ENCODE data around the gene PDLIM1.
"Not testable (repeated sequence)": the region's sequence is repeated elsewhere in the genome, so short reads cannot be mapped to it uniquely, and the experiment has no call there.

The PDLIM1 gene

DNA sequence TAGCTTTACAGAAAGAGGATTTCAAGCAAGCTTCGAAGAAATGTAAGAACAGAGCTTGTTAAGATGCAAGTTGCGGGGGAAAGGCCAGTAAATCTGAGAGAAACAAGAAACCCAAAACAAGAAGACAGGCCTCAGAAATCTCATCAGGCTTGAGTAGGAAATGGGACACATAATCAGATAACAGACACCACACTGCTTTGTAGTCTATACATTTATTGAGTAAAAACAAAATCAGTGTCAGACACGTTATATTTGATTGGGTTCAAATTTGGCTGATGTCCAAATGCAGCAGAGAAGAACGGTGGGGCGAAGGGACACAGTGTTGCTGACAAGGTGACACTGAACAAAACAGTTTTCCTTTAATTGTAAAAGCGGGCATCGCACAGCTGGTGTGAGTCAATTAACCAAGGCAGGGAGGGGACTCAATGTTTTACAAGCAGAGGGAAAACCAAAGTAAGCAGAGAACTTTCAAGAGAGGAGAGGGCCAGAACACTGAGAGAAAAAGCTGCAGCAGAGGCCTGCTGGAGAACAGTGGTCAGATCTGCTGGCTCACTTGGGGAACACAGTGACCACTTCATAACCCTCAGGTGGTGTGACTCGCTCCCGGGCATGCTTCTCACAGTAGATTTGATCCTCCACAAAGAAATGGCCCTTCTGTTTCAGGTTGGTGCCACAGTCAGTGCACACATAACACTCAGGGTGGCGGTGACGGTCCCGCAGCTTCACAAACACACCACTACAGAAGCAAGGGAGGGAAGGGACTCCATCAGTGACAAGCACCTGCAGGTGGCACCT, 53.2 kb downstream of the PDLIM1 start:
- no peak for DNase-seq

DNA sequence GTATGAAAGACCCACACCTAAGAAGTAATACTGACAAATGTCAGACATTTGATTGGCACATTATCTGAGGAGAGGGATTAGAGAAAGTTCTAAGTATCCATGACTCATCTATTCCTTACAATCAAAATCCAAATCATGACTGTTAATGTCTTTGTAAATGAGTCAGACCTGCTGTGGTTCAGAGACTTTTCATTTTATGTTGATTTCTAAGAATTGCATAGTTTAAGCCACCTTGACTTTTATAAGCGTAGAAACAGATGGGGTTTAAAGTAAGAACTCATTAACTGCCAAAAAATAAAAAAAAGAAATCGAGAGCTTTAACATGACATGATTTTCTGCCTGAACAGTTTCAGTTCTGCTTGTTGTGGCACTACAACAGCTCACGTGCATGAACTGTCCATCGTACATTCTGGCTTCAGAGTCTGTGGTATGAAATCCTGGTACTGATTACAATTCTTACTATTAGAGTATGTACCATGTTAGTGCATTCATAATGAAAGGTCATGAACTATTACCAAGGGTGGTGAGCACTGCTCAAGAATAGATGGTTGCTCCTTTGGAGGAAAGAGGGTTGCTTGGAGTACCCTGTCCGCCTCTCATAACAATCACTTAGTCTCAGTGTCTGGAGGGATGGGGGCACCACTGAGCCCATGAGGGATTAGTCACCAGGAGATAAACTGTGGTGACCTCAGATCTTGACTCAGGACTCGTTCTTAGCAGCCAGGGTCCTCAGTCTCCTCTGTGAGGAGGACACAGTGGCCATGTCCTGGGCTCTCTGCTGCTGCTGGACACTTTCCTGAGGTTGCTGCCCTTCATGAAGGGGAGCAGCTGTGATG, 54.5 kb downstream of the PDLIM1 start:
- no peak for DNase-seq

DNA sequence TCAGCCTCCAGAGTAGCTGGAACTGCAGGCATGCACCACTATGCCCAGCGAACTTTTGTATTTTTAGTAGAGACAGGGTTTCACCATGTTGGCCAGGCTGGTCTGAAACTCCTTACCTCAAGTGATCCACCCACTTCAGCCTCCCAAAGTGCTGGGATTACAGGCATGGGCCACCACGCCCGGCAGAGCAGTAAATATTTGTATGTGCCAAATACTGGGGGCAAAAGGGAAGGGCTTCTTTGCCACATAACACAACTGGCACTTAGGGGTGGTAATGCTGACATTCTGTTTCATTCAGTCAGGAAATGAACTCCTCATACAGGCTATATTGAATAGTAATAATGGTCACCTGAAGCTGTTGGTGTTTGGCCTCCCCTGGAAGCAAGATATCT, 55.1 kb downstream of the PDLIM1 start:
- no peak for DNase-seq

DNA sequence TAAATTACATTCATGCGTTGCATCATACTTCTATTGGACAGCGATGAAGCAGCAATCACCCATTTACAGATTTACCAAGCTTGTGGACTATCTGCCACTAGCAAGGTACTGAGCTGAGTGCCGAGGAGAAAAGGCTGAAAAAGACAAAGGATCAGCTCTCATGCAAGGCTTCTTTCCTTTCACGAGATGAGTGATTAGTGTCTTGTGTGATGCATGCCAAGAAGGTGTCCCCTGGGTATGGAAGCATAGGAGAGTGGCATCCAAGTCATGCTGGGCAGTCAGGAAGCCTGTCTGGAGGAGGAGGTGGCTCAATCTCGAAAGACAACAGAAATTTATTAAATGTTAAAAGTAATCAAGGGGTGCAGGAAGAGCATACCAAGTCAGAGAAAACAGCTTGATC, 55.9 kb downstream of the PDLIM1 start:
- no peak for DNase-seq

DNA sequence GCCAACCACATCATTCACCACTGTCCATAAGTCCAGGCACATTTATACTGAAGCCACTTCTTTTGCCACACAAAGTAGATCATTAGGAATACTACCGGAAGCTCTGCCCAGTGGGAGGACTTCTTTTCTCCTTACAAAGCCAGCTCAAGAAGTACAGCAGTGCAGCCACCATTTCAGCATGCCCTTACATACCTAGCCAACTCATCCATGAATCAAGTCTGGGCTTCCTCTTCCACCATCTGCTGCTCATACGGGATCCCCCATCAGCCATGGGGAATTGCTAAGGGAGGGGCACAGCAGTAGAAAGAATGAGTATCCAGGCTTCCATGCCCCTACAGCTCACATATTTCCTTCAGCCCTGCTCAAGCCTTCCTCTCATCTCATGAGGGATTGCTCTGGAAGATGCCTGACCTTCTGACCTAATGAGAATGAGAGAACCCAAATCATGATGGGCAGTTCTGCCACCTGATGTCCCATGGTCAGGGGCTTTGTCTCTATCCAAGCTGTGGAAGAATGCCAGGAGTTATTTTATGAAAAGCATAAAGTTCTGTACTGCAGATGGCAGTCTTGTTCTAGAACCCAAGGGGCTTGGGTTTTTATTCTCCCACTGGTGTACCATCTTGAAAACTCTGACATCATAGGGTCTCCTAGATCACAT, 57.3 kb downstream of the PDLIM1 start:
- no peak for DNase-seq

DNA sequence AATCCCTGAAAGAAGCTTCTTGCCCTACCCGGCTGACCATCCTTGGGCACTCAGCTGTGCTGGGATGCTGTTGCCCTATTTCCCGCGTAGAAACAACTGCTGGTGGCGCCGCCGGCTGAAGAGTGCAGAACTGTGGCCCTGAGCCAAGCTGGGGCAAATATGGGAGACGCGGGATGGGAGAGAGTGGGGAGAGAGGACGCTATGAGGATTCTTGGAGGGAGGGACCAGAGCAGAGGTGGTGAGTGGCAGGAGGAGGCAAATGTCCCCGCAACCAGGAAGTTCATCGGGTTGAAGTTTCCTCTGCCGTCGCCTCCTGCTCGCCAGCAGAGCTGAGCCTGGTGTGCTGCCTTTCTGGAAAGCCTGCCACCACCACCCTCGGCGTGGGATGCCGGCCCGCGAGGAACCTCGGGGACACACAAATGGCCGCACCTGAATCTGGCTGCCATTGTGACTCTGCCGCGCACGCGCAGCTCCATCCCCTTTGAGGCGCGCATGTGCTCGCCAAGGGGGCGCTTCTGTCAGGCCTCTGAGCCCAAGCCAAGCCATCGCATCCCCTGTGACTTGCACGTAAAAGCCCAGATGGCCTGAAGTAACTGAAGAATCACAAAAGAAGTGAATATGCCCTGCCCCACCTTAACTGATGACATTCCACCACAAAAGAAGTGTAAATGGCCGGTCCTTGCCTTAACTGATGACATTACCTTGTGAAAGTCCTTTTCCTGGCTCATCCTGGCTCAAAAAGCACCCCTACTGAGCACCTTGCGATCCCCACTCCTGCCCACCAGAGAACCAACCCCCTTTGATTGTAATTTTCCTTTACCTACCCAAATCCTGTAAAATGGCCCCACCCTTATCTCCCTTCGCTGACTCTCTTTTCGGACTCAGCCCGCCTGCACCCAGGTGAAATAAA, 59.9 kb downstream of the PDLIM1 start:
- DNase-seq = not testable (repeated sequence)

DNA sequence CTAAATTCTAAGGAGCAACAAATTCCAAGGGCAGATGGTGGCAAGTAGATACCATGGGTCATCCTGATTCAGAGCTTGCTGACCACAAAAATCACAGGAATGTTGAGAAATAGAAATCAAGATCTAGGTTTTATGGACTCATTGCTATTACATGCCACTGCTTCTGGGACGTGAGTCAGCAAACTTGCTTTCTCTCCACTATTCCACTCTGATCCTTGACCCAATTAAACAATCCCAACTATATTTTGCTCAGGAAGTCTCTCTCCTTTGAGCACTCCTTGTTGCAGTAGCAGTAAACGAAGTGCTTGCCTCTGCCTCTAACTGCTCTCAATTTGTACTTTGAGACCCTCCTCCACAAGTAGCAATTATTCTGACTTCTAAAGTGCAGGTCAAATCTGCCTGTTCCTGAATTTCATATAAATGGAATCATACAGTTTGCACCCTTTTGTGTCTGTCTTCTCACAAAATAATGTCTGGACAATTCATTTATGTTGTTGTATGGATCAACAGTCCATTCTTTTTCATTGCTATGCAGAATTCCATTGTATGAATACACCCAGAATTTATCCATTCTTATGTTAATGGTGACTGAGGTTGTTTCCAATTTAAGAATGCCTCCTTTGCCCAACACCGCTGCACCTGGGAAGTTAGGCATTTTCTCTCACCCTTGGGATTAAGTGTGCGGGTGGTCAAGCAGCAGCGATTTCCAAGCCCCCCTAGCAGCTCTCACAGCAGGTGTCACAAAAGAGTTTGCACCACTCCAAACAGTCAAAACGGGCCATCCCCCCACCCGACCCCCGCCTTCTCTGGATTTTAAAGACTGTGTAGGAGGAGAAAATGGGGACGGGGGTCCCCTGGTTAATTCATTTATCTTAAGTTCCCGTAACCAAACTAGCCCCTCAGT, 60.8 kb downstream of the PDLIM1 start:
- no peak for DNase-seq

DNA sequence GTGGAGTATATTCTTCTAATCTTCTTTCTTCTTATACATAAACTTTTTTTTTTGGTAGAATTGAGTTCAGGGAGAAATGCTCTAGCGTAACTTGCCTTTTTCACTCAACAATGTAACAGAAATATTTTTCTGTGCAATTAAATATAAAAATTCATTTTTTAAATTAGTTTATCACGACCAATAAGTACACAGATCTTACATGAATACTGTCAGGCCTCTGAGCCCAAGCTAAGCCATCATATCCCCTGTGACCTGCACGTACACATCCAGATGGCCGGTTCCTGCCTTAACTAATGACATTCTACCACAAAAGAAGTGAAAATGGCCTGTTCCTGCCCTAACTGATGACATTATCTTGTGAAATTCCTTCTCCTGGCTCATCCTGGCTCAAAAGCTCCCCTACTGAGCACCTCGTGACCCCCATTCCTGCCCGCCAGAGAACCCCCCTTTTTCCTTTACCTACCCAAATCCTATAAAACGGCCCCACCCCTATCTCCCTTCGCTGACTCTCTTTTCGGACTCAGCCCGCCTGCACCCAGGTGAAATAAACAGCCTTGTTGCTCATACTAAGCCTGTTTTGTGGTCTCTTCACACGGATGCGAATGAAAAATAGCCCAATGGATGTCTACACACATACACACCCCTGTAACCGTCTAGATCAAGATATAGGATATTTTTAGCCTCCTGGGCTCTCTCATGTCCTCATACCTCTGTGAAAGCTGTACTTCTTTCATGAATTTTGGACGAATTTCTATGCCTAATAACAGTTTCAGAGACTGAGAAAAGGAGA, 61.7 kb downstream of the PDLIM1 start:
- not testable (repeated sequence) for DNase-seq

DNA sequence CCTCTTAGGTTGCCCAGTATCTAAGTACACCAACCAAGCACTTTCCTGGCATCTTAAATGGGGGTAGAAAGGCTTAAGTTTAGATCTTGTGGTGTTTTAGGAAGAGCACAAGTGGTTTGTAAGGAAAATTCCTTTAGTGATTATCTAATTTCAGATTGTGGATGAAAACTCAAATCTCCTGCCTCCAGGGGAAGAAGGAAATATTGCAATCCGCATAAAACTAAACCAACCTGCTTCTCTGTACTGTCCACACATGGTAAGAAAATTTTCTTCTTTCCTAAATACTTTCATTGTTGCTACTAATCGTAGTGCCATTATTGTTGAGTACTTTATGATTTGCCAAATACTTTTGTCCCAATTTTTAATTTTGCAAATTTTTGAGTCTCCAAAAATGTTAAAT, 65.7 kb downstream of the PDLIM1 start:
- no peak for DNase-seq

DNA sequence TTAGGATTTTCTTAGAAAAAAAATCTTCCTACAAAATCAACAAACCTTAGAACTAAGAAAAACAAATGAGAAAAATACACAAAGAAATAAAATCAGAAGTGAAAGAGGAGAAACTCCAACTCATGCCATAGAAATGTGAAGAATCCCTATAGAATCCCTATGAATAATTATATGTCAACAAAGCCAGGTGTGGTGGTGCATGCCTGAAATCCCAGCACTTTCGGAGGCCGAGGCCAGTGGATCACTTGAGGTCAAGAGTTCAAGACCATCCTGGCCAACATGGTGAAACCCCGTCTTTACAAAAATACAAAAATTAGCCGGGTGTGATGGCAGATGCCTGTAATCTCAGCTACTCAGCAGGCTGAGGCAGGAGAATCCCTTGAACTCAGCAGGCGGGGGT, 69.7 kb downstream of the PDLIM1 start:
- DNase-seq = no peak

DNA sequence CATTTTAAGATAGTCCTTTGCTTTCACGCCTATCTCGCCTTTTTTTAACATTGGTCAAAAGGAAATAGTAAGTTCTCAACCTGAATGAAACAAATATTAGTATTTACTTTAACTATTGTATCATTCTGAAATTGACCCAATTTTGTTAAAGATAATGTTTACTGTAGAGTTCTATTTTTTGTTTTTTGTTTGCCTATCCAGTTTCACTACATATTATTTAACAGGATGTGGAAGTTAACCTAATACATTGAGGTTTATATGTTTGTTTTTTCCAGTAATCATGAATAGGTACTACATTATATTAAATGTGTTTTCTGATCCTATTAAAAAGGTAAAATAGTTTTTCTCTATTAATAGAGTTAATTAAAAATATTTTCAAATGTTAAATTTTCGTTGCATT, 70.3 kb downstream of the PDLIM1 start:
- DNase-seq = no peak

DNA sequence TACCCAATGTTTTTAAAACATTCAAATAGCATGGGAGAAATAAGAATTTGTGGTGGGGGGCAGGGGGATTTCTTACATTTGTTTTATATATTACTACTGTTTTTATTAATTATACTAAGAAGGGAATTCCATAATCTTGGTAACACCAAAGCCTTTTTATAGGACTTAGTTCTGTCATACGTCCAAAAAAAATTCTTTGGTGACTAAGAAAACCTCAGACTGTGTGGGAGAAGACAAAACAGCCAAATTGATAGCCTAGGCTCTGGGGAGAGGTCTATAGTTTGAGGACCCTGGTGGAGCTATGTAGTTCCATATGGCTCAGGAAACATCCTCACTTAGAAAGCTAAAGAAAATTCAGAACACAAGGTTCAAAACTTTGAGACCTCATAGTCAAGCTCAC, 73.3 kb downstream of the PDLIM1 start:
- no peak for DNase-seq

DNA sequence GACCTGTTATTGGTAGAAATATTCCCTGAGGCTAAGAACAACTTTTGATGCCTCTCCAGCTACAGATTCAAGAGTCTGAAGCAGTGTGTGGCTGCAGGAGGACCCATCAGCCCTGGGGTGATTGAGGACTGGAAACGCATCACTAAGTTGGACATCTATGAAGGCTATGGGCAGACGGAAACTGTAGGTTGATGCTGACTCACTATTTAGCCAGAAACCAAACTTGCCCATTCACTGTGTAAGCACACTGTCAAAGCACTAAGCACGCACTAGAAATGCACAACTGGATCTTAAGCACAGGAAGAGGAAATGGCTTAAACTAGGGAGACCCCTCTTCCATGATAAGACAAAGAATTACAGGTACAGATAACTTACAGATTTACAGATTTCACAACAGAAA, 76.0 kb downstream of the PDLIM1 start:
- no peak for DNase-seq

DNA sequence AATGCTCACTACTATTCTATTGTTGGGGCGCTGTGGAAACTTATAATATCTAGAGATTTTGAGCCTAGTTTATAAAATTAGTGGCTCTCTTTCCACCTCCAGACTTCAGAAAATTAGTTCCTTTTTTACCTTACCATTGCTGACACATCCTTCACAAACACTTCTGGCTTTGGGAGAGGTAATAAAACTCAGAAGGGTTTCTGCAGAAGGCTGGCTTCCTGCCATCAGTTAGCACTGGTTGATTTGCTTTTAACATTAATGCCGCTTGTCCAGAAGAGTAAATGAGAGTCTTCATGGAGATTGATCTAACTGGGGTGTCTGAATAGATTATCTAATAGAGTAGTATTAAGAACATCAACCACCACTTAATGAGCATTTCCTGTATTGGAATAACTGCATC, 76.4 kb downstream of the PDLIM1 start:
- no peak for DNase-seq

DNA sequence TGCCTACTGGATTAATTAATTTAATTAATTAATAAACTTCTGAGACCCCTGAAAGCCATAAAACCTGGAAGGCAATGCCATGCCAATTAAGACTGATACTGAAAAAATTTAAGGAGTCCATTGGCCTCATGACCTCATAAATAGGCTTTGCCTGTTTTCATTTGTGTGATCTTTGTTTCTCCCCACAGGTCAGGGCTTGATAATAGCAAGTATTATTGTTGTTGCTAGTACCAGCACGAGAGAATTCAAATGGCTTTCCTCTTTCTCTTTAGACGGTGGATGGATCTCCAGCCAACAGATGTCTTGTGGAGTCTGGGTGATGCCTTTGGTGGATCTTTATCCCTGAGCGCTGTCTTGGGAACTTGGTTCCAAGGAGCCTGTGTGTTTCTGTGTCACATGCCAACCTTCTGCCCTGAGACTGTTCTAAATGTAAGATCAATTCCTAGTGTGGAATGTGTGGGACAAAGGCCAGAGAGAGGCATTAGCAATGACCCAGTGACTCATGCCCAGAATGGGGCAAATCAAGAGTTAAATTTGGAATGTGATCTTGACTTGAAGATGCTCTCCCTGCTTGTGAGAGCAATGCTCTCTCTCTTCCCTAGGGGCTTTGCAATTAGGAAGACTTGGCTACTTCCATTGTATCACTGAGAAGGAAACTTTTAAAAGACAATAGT, 79.1 kb downstream of the PDLIM1 start:
- no peak for DNase-seq

DNA sequence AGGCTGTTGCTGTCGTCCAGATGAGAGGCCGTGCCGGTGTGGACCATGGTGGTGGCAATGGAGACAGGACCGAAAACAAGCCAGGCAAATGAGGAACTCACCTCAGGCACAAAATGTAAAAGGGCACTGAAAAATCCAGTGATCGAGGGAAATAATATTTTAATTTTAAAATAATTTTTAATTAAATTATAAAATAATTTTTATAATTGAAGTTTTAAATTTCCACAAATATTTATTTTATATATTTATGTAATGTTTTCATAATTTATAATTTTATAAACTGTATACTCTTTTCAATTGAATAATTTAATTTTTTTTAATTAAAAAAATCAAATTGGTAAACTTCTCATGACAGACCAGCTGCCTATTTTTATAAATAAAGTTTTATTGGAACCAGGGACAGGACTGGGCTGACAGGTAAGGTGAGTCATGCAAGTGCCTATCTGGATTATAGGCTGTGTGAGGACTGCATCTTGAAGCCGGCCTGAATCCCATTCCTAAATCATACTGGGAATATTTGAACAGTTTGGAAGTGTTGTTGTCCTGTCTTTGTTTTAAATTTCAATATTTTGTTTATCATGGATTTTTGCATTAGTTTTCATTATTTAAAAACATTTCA, 81.2 kb downstream of the PDLIM1 start:
- DNase-seq = no peak

DNA sequence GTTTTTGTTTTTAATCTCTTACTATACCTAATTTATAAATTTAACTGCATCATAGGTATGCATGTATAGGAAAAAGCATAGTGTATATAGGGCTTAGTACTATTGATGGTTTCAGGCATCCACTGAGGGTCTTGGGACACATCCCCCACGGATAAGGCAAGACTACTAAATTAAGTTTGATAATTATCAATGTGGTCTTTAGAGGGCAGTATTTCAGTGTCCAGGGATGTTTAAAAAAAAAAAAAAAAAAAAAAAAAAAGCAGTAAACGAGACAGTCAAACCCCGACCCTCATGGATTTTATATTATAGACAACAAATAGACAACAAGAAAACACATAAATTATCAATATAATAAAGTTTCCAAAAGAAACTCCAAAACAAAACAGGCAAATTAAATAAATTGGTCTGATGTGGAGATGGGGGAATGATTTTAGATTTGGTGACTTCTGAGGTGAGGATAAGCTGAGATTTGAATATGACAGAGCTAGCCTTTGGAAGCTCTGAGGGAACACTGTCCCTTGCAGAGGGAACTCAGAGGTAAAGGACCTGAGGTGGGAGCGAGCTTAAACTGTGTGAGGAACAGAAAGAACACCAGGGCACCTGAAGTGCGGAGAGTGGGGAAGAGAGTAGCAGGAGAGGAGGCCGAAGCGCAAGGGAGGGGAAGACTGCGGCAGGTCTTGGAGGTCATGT, 82.0 kb downstream of the PDLIM1 start:
- DNase-seq = no peak

DNA sequence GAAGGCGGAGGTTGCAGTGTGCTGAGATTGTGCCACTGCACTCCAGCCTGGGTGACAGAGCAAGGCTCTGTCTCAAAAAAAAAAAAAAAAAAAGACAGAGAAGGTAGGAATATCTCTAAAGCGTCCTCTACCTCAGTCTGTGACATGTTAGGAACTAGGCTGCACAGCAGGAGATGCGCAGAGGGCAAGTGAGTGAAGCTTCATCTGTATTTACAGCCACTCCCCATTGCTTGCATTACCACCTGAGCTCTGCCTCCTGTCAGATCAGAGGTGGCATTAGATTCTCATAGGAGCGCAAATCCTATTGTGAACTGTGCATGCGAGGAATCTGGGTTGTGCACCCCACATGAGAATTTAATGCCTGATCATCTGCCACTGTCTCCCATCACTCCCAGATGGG, 87.9 kb downstream of the PDLIM1 start:
- not testable (repeated sequence) for DNase-seq

DNA sequence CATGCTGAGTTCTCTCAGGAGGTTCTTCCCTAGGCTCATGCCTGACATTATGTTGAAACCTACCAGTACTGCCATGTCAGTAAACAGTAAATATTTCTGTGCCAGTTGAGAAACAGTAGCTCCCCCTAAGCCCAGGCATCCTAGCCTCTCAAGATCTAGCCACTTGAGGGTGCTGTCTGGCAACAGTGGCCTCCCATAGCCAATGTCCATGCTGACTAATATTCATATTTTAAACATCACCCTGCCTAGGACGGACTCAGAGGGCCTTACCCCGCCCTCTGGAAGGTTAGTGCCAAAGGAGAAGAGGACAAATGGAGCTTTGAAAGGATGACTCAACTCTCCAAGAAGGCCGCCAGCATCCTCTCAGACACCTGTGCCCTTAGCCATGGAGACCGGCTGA, 89.1 kb downstream of the PDLIM1 start:
- no peak for DNase-seq

Data from NCI-H2081 treated with DMSO at 0.1 percent for 48 hours (cell line).